K562 (cell line): ENCODE data around the gene DND1. TPM values are rescaled to one million over a fixed set of nuclear protein-coding genes. Genes with fewer than 3 reads are reported as not detected.

Experiments used
- BDP1 ChIP-seq: IDR thresholded peaks from 3 replicates; pipeline ENCODE4 v1.6.1; 2011; ENCODE audit not compliant: insufficient read length, insufficient read depth
- CHD1 ChIP-seq: fragments of 200-600 bp; sonication (generic); IDR thresholded peaks from one replicate; pipeline ENCODE4 v1.6.1; 2012; ENCODE audit warnings: mild to moderate bottlenecking, moderate library complexity, low read length, inconsistent platforms
- CREB3L1 ChIP-seq: fragments of 450-650 bp; IDR thresholded peaks from 2 replicates; pipeline ENCODE4 v1.6.1; 2014; ENCODE audit warnings: low read depth, mild to moderate bottlenecking, moderate library complexity, borderline replicate concordance
- EGR1 ChIP-seq: fragments of 450-650 bp; conservative IDR thresholded peaks from 2 replicates; pipeline ENCODE4 v1.6.1; 2017; ENCODE audit warnings: mild to moderate bottlenecking
- FIP1L1 ChIP-seq: fragments of 200-400 bp; formaldehyde crosslinking; IDR thresholded peaks from 2 replicates; pipeline ENCODE4 v1.6.1; 2018; ENCODE audit warnings: mild to moderate bottlenecking, low read depth, low read length; ENCODE audit not compliant: poor library complexity, severe bottlenecking
- HDGF ChIP-seq: fragments of 450-650 bp; IDR thresholded peaks from 2 replicates; pipeline ENCODE4 v1.6.1; 2016
- KLF1 ChIP-seq: fragments of 450-650 bp; IDR thresholded peaks from 2 replicates; pipeline ENCODE4 v1.6.1; 2016; ENCODE audit warnings: missing genetic modification characterization, missing compliant biosample characterization
- LEF1 ChIP-seq: fragments of 450-650 bp; IDR thresholded peaks from 2 replicates; pipeline ENCODE4 v1.6.1; 2016; ENCODE audit warnings: mild to moderate bottlenecking
- NUFIP1 ChIP-seq: fragments of 450-650 bp; IDR thresholded peaks from 2 replicates; pipeline ENCODE4 v1.6.1; 2018; ENCODE audit not compliant: partially characterized antibody
- PBX2 ChIP-seq, 2 experiments: IDR thresholded peaks in 1 of 2; conservative IDR thresholded peaks in 1 of 2; 2 replicates each; pipeline ENCODE4 v1.6.1; 2016; ENCODE audit warnings: low read depth in 2 of 2, mild to moderate bottlenecking in 1 of 2, missing compliant biosample characterization in 1 of 2, missing genetic modification characterization in 1 of 2, moderate library complexity in 1 of 2
- PCBP2 ChIP-seq: fragments of 200-400 bp; formaldehyde crosslinking; IDR thresholded peaks from 2 replicates; pipeline ENCODE4 v1.6.1; 2018; ENCODE audit warnings: low read length, low read depth, mild to moderate bottlenecking, moderate library complexity; ENCODE audit not compliant: poor library complexity, severe bottlenecking
- SUPT5H ChIP-seq: fragments of 450-650 bp; IDR thresholded peaks from 2 replicates; pipeline ENCODE4 v1.6.1; 2016
- TCF3 ChIP-seq: sonication (generic); formaldehyde crosslinking; IDR thresholded peaks from 2 replicates; pipeline ENCODE4 v1.4.0; 2020; ENCODE audit warnings: mild to moderate bottlenecking, missing genetic modification reagents
- THRAP3 ChIP-seq: fragments of 450-650 bp; IDR thresholded peaks from 2 replicates; pipeline ENCODE4 v1.6.1; 2016; ENCODE audit warnings: mild to moderate bottlenecking, inconsistent platforms, borderline replicate concordance
- ZNF263 ChIP-seq: sonication (generic); formaldehyde crosslinking; IDR thresholded peaks from 2 replicates; pipeline ENCODE4 v1.8.0; 2022; ENCODE audit warnings: mild to moderate bottlenecking, missing genetic modification reagents, borderline replicate concordance
- ZNF324 ChIP-seq: fragments of 250-450 bp; sonication (Bioruptor Pico); IDR thresholded peaks from 2 replicates; pipeline ENCODE4 v1.4.0; 2020; ENCODE audit warnings: mild to moderate bottlenecking
- polyA plus RNA-seq, 8 experiments: library from polyadenylated mRNA; depleted of rRNA in 4 of 8; stranded (reverse) in 5 of 8; unstranded in 3 of 8; fragments of >200 nt; fragmentation: Nextera tagmentation in 2 of 8; fragmentation: Illumina TruSeq in 1 of 8; extraction: Ambion mirVana in 2 of 8; extraction: Trizol in 1 of 8; gene quantifications; 2 replicates each; pipeline versions ENCODE4 v1.2.1 to v1.2.3, GENCODE V29; 2011 to 2014; ENCODE audit warnings: inconsistent platforms in 1 of 8, missing spikeins in 1 of 8
- total RNA-seq, 7 experiments: library from RNA; depleted of rRNA in 6 of 7; stranded (reverse); fragments of >200 nt in 6 of 7; fragmentation: Illumina TruSeq in 2 of 7; extraction: Trizol in 2 of 7; gene quantifications; 2 replicates each; pipeline versions ENCODE4 v1.2.1 to v1.2.3, GENCODE V29; 2011 to 2021; ENCODE audit warnings: low replicate concordance in 1 of 7
- TF ChIP-seq, protein P1 (sequence below): fragments of 250-450 bp; sonication (Bioruptor Pico); IDR thresholded peaks from 2 replicates; pipeline ENCODE4 v1.4.0; 2020; ENCODE audit warnings: borderline replicate concordance
- TF ChIP-seq, protein P2 (sequence below): IDR thresholded peaks from 2 replicates; pipeline ENCODE4 v1.6.1; 2012; ENCODE audit warnings: low read depth, low read length, improper control_type of control experiment, borderline replicate concordance

Gene DND1
- total and polyA plus RNA-seq, 9 of the 15 experiments (the other 6 are each of a cell fraction or from before 2014, with no cell fraction given) = 0.37 to 2.0 (median 0.90) TPM; not detected in 3

GRCh38 chr5:140647042-140647419 lies 26.3 kb downstream of the DND1 start (continued):
- TF ChIP-seq LEF1 (no peak), TCF3 (no peak), PBX2 (CRISPR knock-in tag; IDR thresholded peaks at IDR 0.05; ENCODE audit: low read depth) (no peak), PBX2 (tag; conservative IDR thresholded peaks at IDR 0.05; ENCODE audit: low read depth) (no peak), ZNF324 (CRISPR knock-in tag) (no peak), NUFIP1 (no peak), BDP1 (no peak), CHD1 (peak; percentile 72), FIP1L1 (peak; percentile 34), ZNF263 (CRISPR knock-in tag) (peak; percentile 37; the same call in 1 of the 2 replicates), EGR1 (0 out of 2 replicates have a peak, but pooled peaks have one; percentile 8), THRAP3 (no peak), CREB3L1 (0 out of 2 replicates have a peak, but pooled peaks have one; percentile 3), PCBP2 (no peak), KLF1 (tag) (no peak), HDGF (no peak), SUPT5H (no peak)
- TF ChIP-seq, protein P1, sequence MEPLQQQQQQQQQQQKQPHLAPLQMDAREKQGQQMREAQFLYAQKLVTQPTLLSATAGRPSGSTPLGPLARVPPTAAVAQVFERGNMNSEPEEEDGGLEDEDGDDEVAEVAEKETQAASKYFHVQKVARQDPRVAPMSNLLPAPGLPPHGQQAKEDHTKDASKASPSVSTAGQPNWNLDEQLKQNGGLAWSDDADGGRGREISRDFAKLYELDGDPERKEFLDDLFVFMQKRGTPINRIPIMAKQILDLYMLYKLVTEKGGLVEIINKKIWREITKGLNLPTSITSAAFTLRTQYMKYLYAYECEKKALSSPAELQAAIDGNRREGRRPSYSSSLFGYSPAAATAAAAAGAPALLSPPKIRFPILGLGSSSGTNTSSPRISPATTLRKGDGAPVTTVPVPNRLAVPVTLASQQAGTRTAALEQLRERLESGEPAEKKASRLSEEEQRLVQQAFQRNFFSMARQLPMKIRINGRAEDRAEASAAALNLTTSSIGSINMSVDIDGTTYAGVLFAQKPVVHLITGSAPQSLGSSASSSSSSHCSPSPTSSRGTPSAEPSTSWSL (CRISPR knock-in tag) = no peak
- TF ChIP-seq, protein P2, sequence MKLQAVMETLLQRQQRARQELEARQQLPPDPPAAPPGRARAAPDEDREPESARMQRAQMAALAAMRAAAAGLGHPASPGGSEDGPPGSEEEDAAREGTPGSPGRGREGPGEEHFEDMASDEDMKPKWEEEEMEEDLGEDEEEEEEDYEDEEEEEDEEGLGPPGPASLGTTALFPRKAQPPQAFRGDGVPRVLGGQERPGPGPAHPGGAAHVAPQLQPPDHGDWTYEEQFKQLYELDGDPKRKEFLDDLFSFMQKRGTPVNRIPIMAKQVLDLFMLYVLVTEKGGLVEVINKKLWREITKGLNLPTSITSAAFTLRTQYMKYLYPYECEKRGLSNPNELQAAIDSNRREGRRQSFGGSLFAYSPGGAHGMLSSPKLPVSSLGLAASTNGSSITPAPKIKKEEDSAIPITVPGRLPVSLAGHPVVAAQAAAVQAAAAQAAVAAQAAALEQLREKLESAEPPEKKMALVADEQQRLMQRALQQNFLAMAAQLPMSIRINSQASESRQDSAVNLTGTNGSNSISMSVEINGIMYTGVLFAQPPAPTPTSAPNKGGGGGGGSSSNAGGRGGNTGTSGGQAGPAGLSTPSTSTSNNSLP = no peak
